Germinal center (tissue), 1 donor: ENCODE data around the gene ATAD3C.
"Not testable (repeated sequence)": the region's sequence is repeated elsewhere in the genome, so short reads cannot be mapped to it uniquely, and the experiment has no call there.

Experiments used
- DNase-seq: peaks from one replicate; pipeline ENCODE4 v3.0.0; 2012; ENCODE audit warnings: mixed read lengths, low spot score

ATAD3C gene

DNA sequence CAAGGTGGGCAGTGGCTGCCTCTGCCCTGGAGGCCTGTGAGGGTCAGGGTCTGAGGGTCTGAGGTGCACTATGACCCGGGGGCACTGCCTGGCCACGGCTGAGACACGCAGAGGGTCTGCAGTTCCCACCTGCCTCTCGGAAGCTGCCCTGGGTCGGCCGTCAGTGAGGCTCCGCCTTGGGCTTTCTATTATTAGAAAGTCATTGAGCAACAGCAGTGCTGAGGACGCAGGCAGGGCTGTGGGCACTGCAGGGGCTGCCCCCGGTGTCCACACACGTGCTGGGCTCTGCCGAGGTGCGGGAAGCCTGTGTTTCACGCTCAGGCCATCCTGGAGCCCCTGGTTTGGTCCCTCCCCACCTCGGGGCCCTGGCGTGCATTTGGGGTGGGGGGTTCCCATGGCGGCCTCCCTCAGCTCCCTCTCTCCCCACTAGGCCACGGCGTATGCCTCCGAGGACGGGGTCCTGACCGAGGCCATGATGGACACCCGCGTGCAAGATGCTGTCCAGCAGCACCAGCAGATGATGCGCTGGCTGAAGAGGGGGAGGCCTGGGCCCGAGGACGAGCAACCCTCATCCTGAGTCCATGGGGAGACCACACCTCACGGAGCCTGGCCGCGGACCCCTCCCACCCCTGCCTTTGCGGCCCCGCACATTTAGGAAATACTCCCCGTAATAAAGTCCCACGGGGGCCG, 59.4 kb downstream of the ATAD3C start:
- not testable (repeated sequence) for DNase-seq

DNA sequence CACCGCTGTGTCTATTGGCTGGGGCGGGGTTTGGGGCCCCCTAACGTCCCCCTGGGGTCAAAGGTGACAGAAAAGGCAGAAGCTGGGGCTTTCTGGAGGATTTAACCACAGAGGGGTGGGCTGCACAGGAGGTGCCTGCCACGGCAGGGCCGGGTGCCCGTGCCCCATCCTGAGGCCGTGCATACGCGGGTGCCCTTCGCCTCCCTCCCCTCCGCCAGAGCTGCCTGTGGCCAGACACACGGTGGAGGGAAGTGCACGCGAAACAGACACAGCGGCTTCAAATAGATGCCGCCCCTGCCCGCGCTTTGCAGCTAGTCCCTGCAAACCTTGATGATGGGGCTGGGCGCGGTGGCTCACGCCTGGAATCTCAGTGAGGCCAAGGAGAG, 60.0 kb downstream of the ATAD3C start:
- not testable (repeated sequence) for DNase-seq

DNA sequence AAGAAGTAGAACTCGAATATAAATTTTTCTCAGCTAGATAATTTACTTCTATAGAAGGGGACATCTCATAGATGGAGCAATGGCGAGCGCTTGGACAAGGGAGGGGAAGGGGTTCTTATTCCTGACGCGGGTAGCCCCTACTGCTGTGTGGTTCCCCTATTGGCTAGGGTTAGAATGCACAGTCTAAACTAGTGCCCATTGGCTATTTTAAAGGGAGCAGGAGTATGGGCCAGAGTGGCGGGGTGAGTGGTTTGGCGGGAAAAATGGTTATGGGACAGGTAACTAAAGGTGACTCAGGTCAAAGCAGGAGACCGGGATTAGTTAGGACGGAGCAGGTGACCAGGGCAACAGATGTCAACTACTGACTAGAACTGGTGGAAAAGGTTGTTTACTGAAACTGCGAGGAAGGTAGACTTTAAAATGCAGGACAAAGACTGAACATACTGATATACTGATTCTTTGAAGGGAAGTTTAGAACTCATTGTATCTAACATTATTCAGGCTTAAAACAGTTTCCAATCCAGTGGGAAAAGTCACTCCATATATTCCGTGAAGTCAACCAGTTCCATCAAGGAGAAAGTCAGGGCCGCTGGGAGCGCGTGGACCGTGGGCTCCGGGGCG, 61.5 kb downstream of the ATAD3C start:
- DNase-seq = no peak

DNA sequence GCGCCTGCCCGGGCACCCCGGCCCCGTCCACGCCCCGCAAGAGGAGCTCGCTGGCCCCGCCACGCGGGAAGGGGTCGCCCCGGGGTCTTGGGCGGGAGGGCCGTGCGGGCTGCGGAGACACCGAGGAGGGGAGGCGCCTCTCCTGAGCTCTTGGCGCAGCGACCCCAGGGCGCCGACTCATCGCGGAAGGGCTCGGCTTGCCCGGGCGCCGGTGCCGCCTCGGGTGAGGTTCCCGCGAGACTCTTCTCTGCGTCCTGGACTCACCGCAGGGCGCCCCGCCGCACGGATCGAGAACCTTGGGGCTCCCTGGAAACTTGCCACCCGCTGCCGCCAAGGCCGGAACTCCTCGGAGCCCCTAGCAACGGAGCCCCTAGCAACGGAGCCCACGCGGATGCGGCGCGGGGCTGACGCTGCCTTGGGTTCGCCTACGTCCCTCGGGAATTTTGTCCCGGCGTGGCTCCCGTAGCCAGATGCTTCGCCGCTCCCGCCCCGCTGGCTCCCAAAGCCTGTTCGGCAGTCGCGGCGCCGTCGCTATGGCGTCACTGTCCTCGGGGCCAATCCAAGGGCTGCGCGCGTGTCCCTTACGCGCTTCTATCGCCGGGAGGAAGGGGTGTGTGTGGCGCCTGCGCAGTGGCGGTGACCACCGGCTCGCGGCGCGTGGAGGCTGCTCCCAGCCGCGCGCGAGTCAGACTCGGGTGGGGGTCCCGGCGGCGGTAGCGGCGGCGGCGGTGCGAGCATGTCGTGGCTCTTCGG, 62.2 kb downstream of the ATAD3C start, which contains the start of gene ATAD3A:
Gene ATAD3A, plus strand, starts transcription at position 630 of the 753 bp plus-strand sequence. Its CDS starts 107 bp downstream, at position 737.
- peak; percentile 95 for DNase-seq

DNA sequence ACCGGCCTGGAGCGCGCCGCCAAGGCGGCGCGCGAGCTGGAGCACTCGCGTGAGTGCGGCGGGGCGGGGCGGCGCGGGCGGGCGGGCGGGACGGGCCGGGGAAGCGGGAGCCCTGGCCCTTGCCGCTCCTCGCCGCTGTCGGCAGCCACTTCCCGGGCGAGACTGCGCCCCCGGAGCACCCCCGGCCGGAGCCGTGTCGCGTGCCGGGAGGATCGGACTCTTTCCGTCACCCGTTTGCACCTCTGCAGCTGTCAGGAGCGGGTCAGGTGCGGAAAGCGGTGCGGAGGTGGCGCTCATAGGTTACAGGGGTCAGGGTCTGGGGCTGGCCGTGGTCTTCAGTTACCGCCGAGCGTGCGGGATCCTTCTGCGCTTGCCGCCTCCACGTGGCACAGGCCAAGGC, 62.9 kb downstream of the ATAD3C start:
- DNase-seq = peak; percentile 7

DNA sequence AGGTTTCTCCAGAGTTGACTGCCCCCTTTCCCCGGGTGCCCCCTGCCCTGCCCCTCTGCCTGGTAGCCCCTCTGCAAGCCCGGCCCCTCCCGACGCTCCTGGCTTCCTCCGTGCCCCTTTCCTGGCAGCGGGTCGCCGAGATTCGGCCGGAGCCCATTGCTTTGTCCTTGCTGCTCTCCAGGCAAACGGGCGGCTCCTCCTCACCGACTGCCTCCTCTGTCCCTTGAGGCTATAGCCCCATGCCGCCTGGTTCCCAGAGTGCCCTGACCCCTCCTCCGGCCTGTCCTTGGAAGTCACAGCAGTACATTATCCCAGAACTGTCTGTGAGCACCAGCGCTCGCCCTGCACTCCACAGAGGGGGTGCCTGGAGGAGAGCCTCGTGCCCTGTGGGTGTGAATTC, 64.2 kb downstream of the ATAD3C start:
- not testable (repeated sequence) for DNase-seq

DNA sequence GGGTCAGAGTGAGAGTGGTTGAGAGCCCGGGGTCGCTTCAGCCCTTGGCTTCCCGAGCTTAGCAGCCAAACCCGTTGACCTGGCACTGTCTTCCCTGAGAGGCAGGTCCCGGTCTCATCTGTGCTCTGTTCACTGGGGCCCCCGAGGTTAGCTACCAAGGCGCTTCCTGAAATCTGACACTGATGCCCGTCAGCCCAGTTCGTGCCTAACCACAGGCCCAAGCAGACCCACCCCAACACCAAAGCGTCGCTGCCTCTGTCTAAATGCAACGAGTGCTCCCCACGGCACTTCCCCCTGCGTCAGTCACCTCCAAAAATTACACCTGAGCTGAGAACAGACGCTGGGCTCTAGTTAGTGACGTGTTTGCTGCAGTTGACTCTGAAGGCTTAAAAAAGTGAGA, 64.9 kb downstream of the ATAD3C start:
- DNase-seq = not testable (repeated sequence)

DNA sequence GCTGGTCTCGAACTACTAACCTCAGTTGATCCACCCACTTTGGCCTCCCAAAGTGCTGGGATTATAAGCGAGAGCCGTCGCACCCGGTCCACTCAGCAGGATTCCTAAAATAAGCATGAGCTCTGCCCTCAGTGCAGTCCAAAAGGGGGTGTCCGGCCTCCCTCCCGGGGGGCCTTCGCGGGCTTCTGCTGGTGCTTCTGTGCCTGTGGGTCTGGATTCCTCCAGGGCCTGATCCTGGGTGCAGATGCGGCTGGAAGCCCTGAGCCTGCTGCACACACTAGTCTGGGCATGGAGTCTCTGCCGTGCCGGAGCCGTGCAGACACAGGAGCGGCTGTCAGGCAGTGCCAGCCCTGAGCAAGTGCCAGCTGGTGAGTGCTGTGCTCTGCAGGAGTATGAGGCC, 67.4 kb downstream of the ATAD3C start:
- DNase-seq = not testable (repeated sequence)

DNA sequence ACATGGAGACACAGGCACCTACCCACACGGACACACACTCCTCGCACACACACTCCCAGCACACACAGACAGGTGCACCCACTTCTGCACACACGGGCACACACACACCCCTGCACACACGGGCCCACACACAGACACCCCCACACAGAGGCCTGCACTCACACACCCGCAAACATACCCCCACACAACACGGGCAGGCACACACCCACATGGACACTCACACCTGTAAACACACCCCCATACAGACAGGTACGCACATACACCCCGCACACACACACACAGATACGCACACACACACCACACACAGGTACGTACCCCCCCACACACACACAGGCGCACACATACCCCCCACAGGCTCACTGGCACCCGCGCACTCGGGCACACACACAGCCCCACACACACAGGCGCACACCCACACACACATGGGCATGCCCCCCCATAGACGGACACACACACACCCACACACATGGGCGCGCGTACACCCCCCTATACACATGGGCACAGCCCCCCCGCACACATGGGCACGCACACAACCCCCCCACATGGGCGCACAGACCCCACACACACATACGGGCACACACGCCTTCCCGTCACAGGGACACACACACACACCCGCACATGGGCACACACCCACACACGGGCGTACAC, 68.6 kb downstream of the ATAD3C start:
- no peak for DNase-seq

DNA sequence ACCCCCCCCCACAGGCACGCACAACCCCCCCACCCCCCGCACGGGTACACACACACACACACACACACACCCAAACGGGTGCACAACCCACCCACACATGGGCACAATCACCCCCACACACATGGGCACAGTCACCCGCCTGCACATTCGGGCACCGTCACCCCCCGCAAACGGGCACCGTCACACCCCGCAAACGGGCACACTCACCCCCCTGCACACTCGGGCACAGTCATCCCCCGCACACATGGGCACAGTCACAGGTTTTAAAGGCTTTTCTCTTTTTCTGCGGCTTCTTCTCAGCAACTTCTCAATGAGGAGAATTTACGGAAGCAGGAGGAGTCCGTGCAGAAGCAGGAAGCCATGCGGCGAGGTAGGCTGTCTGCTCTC, 69.1 kb downstream of the ATAD3C start:
- DNase-seq = not testable (repeated sequence)
